NCI-H748 (cell line): ENCODE results near the gene RNU2-1.
A peak's percentile ranks its signal among the peaks of the same experiment; 100 is the strongest.
"Not testable (repeated sequence)": the region's sequence is repeated elsewhere in the genome, so short reads cannot be mapped to it uniquely, and the experiment has no call there.

Source experiments
- DNase-seq: peaks from one replicate; lab custom pipeline; 2025; ENCODE audit not compliant: unreplicated experiment; lab: John Stamatoyannopoulos, UW

The RNU2-1 gene

GRCh38 chr17:43216762-43217613 lies 16.8 kb downstream of the RNU2-1 start:
- DNase-seq: no peak

GRCh38 chr17:43216369-43216761 lies 17.4 kb downstream of the RNU2-1 start:
- no peak for DNase-seq

GRCh38 chr17:43215341-43215740 lies 18.4 kb downstream of the RNU2-1 start:
- no peak for DNase-seq

- DNase-seq: no peak
Measured at GRCh38 chr17:43213545-43213944, 20.2 kb downstream of the RNU2-1 start.

- DNase-seq: no peak
Measured at GRCh38 chr17:43212641-43213490, 20.9 kb downstream of the RNU2-1 start.

GRCh38 chr17:43211480-43212402 lies 22.0 kb downstream of the RNU2-1 start, which contains the start of gene TMEM106A:
TSS of gene TMEM106A (plus strand) at chr17:43211875. CDS start at chr17:43213042, 1,167 bp downstream.
- DNase-seq: peak; percentile 64

- no peak for DNase-seq
Measured at GRCh38 chr17:43211123-43211479, 22.7 kb downstream of the RNU2-1 start.

- DNase-seq: no peak
Measured at GRCh38 chr17:43210576-43210975, 23.2 kb downstream of the RNU2-1 start.

GRCh38 chr17:43203013-43203412 lies 30.8 kb downstream of the RNU2-1 start:
- DNase-seq: not testable (repeated sequence)

- DNase-seq: no peak
Measured at GRCh38 chr17:43200127-43200526, 33.6 kb downstream of the RNU2-1 start.

GRCh38 chr17:43199633-43200032 lies 34.1 kb downstream of the RNU2-1 start:
- DNase-seq: no peak

- DNase-seq: no peak
Measured at GRCh38 chr17:43193251-43193650, 40.5 kb downstream of the RNU2-1 start.

GRCh38 chr17:43186656-43187055 lies 47.1 kb downstream of the RNU2-1 start:
- DNase-seq: not testable (repeated sequence)

- no peak for DNase-seq
Measured at GRCh38 chr17:43183921-43184320, 49.9 kb downstream of the RNU2-1 start.
